GM23338 (cell line): ENCODE measurements around the gene TMEM145. TPM values are rescaled to one million over a fixed set of nuclear protein-coding genes. Genes with fewer than 3 reads are reported as not detected.

Source experiments
- ATAC-seq: fragments of 200-7000 bp; cut with Tn5 transposase; 3 replicates; pipeline ENCODE4 v1.9.1; 2020
- DNase-seq: peaks from one replicate; pipeline ENCODE4 v3.0.0-alpha.2; 2015; ENCODE audit warnings: low spot score
- H2AFZ ChIP-seq: fragments of 200-600 bp; sonication (generic); 2 replicates; pipeline ENCODE4 v1.8.0; 2016; ENCODE audit warnings: antibody characterized with exemption, mild to moderate bottlenecking, moderate library complexity
- H3F3A ChIP-seq: fragments of 200-600 bp; sonication (generic); replicated peaks from 2 replicates; pipeline ENCODE4 v1.8.0; 2017; ENCODE audit warnings: antibody characterized with exemption, mixed run types, low read depth
- H3K27ac ChIP-seq: fragments of 200-600 bp; sonication (generic); 2 replicates; pipeline ENCODE4 v1.6.1; 2016; ENCODE audit warnings: low read depth
- H3K27me3 ChIP-seq: fragments of 200-600 bp; sonication (generic); 2 replicates; pipeline ENCODE4 v1.8.0; 2016; ENCODE audit warnings: mild to moderate bottlenecking, mixed run types, moderate library complexity; ENCODE audit not compliant: insufficient read depth
- H3K36me3 ChIP-seq: fragments of 200-600 bp; sonication (generic); 2 replicates; pipeline ENCODE4 v1.8.0; 2016; ENCODE audit warnings: mild to moderate bottlenecking; ENCODE audit not compliant: insufficient read depth
- H3K4me1 ChIP-seq: fragments of 200-600 bp; sonication (generic); 2 replicates; pipeline ENCODE4 v1.8.0; 2016; ENCODE audit warnings: mild to moderate bottlenecking, moderate library complexity; ENCODE audit not compliant: insufficient read depth
- H3K4me2 ChIP-seq: fragments of 200-600 bp; sonication (generic); 2 replicates; pipeline ENCODE4 v1.7.1; 2017; ENCODE audit warnings: mixed run types
- H3K4me3 ChIP-seq: fragments of 200-600 bp; sonication (generic); 2 replicates; pipeline ENCODE4 v1.6.1; 2016; ENCODE audit warnings: mixed run types
- H3K79me2 ChIP-seq: fragments of 200-600 bp; sonication (generic); replicated peaks from 2 replicates; pipeline ENCODE4 v1.8.0; 2017; ENCODE audit warnings: mild to moderate bottlenecking; ENCODE audit not compliant: insufficient read depth
- H3K9me2 ChIP-seq: fragments of 200-600 bp; sonication (generic); 2 replicates; pipeline ENCODE4 v1.8.0; 2017; ENCODE audit not compliant: insufficient read depth
- H4K20me1 ChIP-seq: fragments of 200-600 bp; sonication (generic); replicated peaks from 2 replicates; pipeline ENCODE4 v1.8.0; 2017; ENCODE audit warnings: mild to moderate bottlenecking; ENCODE audit not compliant: insufficient read depth
- H3K27ac Mint-ChIP-seq: 2 replicates; pipeline ENCODE4 v1.8.0; 2020; ENCODE audit warnings: inconsistent platforms, mild to moderate bottlenecking, moderate library complexity, mixed read lengths
- H3K27me3 Mint-ChIP-seq: 3 replicates; pipeline ENCODE4 v1.8.0; 2022; ENCODE audit warnings: low read depth, mild to moderate bottlenecking, moderate library complexity, mixed read lengths, inconsistent platforms; ENCODE audit not compliant: insufficient read depth, poor library complexity
- H3K36me3 Mint-ChIP-seq: 3 replicates; pipeline ENCODE4 v1.8.0; 2021; ENCODE audit warnings: low read depth, mild to moderate bottlenecking, inconsistent platforms, moderate library complexity, mixed read lengths
- H3K4me1 Mint-ChIP-seq: 3 replicates; pipeline ENCODE4 v1.8.0; 2020; ENCODE audit warnings: mild to moderate bottlenecking, inconsistent platforms, mixed read lengths
- H3K4me3 Mint-ChIP-seq: 3 replicates; pipeline ENCODE4 v1.8.0; 2021; ENCODE audit warnings: moderate library complexity, mild to moderate bottlenecking, inconsistent platforms, mixed read lengths
- H3K9me3 Mint-ChIP-seq: 3 replicates; pipeline ENCODE4 v1.8.0; 2020; ENCODE audit warnings: moderate library complexity, mild to moderate bottlenecking, inconsistent platforms, mixed read lengths
- STAT1 ChIP-seq: IDR thresholded peaks from one replicate; pipeline ENCODE4 v1.6.1; 2016; ENCODE audit warnings: antibody characterized with exemption; ENCODE audit not compliant: unreplicated experiment
- ZNF114 ChIP-seq: fragments of 250-450 bp; sonication (Bioruptor Pico); IDR thresholded peaks from 2 replicates; pipeline ENCODE4 v1.5.0; 2020; ENCODE audit warnings: mild to moderate bottlenecking, moderate library complexity
- polyA plus RNA-seq: library from polyadenylated mRNA; unstranded; fragments of >200 nt; fragmentation: Nextera tagmentation; extraction: Ambion mirVana; gene quantifications from 2 replicates; pipeline ENCODE4 v1.2.1, GENCODE V29; 2016
- total RNA-seq: library from RNA; depleted of rRNA; stranded (reverse); fragments of >200 nt; shearing (Covaris generic); gene quantifications from 2 replicates; pipeline ENCODE4 v1.2.3, GENCODE V29; 2014
- TF ChIP-seq, protein P1 (sequence below): fragments of 250-450 bp; sonication (Bioruptor Pico); IDR thresholded peaks from 2 replicates; pipeline ENCODE4 v1.5.0; 2020; ENCODE audit warnings: mild to moderate bottlenecking, moderate library complexity
- TF ChIP-seq, protein P2 (sequence below): IDR thresholded peaks from one replicate; pipeline ENCODE4 v1.6.1; 2018; ENCODE audit warnings: antibody characterized with exemption; ENCODE audit not compliant: unreplicated experiment

TMEM145 gene
- total and polyA plus RNA-seq, 2 experiments from 2014 or later = 1.9 to 5.4 TPM

DNA sequence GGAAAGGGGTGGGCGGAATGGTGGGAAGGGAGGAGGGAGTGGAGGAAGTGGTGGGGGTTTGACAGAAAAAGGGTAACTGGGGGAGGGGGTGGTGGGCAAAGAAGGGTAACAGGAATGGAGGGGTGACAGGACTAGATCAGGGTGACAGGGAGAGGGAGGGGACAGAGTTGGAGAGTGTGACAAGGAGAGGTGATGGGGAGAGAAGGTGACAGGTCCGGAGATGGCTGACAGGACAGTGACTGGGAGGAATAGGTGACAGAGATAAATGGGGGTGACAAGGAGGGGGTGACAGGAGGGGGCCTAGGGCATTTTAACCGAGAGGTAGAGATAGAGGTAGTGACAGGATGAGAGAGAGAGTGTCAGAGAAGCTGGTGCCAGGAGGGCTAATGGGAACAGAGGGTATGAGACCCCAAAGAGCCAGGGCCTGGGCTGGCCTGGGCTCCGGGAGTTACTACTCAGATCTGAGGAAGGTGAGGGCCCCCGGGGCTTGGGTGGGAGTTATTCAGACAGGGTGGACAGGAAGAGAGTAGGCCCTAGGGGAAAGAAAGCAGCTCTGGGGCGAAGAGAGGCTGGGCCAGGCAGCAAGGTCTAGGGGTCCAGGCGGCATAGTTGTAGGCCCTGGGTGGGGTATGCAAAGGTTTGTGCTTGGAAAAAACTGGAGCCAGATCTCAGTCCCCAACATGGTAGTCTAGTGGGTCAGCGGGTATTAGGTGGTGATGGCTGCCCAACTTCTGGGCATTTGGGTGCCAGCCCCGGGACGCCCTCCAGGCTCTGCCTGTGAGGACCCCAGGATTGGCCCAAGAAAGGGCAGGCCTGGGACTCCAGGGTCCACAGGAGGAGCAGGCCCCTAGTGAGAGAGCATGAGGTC is 43.4 kb upstream of the TMEM145 start (continued):
- TF ChIP-seq, protein P1, sequence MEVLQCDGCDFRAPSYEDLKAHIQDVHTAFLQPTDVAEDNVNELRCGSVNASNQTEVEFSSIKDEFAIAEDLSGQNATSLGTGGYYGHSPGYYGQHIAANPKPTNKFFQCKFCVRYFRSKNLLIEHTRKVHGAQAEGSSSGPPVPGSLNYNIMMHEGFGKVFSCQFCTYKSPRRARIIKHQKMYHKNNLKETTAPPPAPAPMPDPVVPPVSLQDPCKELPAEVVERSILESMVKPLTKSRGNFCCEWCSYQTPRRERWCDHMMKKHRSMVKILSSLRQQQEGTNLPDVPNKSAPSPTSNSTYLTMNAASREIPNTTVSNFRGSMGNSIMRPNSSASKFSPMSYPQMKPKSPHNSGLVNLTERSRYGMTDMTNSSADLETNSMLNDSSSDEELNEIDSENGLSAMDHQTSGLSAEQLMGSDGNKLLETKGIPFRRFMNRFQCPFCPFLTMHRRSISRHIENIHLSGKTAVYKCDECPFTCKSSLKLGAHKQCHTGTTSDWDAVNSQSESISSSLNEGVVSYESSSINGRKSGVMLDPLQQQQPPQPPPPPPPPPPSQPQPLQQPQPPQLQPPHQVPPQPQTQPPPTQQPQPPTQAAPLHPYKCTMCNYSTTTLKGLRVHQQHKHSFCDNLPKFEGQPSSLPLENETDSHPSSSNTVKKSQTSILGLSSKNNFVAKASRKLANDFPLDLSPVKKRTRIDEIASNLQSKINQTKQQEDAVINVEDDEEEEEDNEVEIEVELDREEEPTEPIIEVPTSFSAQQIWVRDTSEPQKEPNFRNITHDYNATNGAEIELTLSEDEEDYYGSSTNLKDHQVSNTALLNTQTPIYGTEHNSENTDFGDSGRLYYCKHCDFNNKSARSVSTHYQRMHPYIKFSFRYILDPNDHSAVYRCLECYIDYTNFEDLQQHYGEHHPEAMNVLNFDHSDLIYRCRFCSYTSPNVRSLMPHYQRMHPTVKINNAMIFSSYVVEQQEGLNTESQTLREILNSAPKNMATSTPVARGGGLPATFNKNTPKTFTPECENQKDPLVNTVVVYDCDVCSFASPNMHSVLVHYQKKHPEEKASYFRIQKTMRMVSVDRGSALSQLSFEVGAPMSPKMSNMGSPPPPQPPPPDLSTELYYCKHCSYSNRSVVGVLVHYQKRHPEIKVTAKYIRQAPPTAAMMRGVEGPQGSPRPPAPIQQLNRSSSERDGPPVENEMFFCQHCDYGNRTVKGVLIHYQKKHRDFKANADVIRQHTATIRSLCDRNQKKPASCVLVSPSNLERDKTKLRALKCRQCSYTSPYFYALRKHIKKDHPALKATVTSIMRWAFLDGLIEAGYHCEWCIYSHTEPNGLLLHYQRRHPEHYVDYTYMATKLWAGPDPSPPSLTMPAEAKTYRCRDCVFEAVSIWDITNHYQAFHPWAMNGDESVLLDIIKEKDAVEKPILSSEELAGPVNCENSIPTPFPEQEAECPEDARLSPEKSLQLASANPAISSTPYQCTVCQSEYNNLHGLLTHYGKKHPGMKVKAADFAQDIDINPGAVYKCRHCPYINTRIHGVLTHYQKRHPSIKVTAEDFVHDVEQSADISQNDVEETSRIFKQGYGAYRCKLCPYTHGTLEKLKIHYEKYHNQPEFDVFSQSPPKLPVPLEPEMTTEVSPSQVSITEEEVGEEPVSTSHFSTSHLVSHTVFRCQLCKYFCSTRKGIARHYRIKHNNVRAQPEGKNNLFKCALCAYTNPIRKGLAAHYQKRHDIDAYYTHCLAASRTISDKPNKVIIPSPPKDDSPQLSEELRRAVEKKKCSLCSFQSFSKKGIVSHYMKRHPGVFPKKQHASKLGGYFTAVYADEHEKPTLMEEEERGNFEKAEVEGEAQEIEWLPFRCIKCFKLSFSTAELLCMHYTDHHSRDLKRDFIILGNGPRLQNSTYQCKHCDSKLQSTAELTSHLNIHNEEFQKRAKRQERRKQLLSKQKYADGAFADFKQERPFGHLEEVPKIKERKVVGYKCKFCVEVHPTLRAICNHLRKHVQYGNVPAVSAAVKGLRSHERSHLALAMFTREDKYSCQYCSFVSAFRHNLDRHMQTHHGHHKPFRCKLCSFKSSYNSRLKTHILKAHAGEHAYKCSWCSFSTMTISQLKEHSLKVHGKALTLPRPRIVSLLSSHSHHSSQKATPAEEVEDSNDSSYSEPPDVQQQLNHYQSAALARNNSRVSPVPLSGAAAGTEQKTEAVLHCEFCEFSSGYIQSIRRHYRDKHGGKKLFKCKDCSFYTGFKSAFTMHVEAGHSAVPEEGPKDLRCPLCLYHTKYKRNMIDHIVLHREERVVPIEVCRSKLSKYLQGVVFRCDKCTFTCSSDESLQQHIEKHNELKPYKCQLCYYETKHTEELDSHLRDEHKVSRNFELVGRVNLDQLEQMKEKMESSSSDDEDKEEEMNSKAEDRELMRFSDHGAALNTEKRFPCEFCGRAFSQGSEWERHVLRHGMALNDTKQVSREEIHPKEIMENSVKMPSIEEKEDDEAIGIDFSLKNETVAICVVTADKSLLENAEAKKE (CRISPR knock-in tag) = no peak

DNA sequence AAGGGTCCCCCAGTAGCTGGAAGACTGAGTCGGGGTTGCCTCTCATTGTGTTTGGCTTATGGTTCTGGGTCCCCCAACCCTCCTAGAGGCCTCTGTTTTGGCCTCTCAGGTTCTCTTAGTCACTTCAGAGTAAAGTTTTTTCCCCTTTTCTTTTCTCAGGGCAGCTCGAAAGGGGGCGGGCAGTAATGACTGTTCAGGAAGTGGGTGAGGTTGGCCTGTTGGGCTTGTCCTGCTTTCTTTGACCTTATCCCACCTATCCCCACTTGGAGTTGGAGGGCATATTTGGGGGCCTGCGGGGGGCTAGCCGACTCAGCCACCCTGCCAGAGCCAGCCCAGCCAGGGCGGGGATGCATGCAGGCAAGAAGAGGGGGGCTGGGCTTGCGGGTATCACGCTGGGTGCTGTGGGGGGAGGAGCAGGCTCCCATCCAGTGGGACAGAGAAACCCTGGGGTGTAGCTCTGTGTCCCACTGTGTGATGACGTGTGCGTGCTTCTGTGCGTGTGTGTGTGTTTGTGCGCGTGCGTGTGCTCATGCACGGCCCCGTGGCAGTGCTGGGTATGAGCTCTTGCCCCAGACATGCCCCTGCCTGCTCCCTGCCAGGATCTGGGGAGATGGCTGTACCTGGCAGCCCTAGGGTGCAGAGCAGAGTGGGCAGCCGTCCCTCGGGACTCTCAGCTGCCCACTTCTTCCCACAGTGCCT is 42.6 kb upstream of the TMEM145 start:
- DNase-seq = no peak
- no peaks in the 10 kb centered on the region for H4K20me1 ChIP-seq
- peaks cover 6% of the 10 kb centered on the region; the same call in 1 of the 2 replicates for H3K79me2 ChIP-seq
- no peaks in the 10 kb centered on the region for H3K9me2 ChIP-seq
- H3K36me3 ChIP-seq = no peaks in the 10 kb centered on the region
- Mint-ChIP-seq H3K9me3 (no peaks in the 10 kb centered on the region), H3K27ac (peak overlapping the region; percentile 75), H3K4me3 (no peak overlapping the region; the same call in 2 of the 3 replicates), H3K27me3 (peaks cover 4% of the 10 kb centered on the region), H3K4me1 (peaks cover 27% of the 10 kb centered on the region), H3K36me3 (peaks cover 13% of the 10 kb centered on the region; the same call in 2 of the 3 replicates)
- peak overlapping the region; percentile 78 for H3K4me2 ChIP-seq
- peak overlapping the region; percentile 60; the same call in 1 of the 2 replicates for H3K4me3 ChIP-seq
- H3F3A ChIP-seq = peaks cover 4% of the 10 kb centered on the region; the same call in 1 of the 2 replicates
- no peak for ATAC-seq
- peak overlapping the region; percentile 50 for H3K27ac ChIP-seq
- H3K27me3 ChIP-seq = peaks cover 8% of the 10 kb centered on the region; the same call in 1 of the 2 replicates
- peaks cover 9% of the 10 kb centered on the region; the same call in 1 of the 2 replicates for H3K4me1 ChIP-seq
- no peak overlapping the region for H2AFZ ChIP-seq
- TF ChIP-seq STAT1 (no peak), ZNF114 (CRISPR knock-in tag) (no peak)
- TF ChIP-seq, protein P2, sequence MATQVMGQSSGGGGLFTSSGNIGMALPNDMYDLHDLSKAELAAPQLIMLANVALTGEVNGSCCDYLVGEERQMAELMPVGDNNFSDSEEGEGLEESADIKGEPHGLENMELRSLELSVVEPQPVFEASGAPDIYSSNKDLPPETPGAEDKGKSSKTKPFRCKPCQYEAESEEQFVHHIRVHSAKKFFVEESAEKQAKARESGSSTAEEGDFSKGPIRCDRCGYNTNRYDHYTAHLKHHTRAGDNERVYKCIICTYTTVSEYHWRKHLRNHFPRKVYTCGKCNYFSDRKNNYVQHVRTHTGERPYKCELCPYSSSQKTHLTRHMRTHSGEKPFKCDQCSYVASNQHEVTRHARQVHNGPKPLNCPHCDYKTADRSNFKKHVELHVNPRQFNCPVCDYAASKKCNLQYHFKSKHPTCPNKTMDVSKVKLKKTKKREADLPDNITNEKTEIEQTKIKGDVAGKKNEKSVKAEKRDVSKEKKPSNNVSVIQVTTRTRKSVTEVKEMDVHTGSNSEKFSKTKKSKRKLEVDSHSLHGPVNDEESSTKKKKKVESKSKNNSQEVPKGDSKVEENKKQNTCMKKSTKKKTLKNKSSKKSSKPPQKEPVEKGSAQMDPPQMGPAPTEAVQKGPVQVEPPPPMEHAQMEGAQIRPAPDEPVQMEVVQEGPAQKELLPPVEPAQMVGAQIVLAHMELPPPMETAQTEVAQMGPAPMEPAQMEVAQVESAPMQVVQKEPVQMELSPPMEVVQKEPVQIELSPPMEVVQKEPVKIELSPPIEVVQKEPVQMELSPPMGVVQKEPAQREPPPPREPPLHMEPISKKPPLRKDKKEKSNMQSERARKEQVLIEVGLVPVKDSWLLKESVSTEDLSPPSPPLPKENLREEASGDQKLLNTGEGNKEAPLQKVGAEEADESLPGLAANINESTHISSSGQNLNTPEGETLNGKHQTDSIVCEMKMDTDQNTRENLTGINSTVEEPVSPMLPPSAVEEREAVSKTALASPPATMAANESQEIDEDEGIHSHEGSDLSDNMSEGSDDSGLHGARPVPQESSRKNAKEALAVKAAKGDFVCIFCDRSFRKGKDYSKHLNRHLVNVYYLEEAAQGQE = no peak
